H1 (cell line): Measurements from ENCODE around the gene APBA2. TPM values are rescaled to one million over a fixed set of nuclear protein-coding genes. Genes with fewer than 3 reads are reported as not detected.

Source experiments
- BACH1 ChIP-seq: IDR thresholded peaks from 2 replicates; pipeline ENCODE4 v1.6.1; 2012; ENCODE audit warnings: low read length, improper control_type of control experiment
- HDAC2 ChIP-seq, 2 experiments: fragments of 300-600 bp in 1 of 2; sonication (generic) in 1 of 2; IDR thresholded peaks; 2 replicates each; pipeline ENCODE4 v1.6.1; 2011 to 2012; ENCODE audit warnings: low read depth in 2 of 2, low read length in 2 of 2, mild to moderate bottlenecking in 2 of 2, moderate library complexity in 2 of 2, borderline replicate concordance in 1 of 2, inconsistent platforms in 1 of 2
- TCF12 ChIP-seq: IDR thresholded peaks from 2 replicates; pipeline ENCODE4 v1.6.1; 2011; ENCODE audit warnings: low read depth, mild to moderate bottlenecking, low read length
- polyA plus RNA-seq, 7 experiments: library from polyadenylated mRNA; depleted of rRNA in 3 of 7; stranded (reverse) in 5 of 7; unstranded in 2 of 7; fragments of >200 nt in 5 of 7; fragments of 200-250 nt in 2 of 7; gene quantifications; 1 replicate in 5 of 7; 2 replicates in 1 of 7; 4 replicates in 1 of 7; pipeline versions ENCODE4 v1.2.1 to v1.2.3, GENCODE V29; 2011 to 2013; ENCODE audit warnings: missing spikeins in 2 of 7, mixed read lengths in 2 of 7
- total RNA-seq: library from RNA; stranded (reverse); fragmentation: NEBNext Ultra II Directional; extraction: Animal tissue kit (Norgen Biotek cat#: 25700); gene quantifications from 2 replicates; pipeline ENCODE4 v1.2.1, GENCODE V29; 2021

Gene APBA2
- total and polyA plus RNA-seq, 2 of the 8 experiments (the other 6 are each of a cell fraction or from before 2014, with no cell fraction given): 15.5 to 19.0 TPM

DNA sequence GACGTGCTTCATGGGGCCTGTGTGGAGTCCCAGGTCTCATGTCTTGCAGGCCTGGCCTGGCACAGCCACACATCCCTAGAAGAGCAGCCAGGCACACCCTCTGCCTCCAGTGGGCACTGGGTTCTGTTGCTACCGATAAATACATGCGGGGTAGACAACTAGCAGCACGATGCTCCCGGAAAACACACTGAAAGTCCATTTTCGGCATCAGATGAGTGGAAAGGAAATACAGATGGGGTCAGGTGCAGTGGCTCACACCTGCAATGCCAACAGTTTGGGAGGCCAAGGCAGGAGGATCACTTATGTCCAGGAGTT is 218.7 kb downstream of the APBA2 start (continued):
- no peak for TF ChIP-seq TCF12
- TF ChIP-seq BACH1: no peak
- TF ChIP-seq HDAC2 (IDR thresholded peaks at IDR 0.05; ENCODE audit: borderline replicate concordance in 1 of 2, low read depth in 2 of 2, low read length in 2 of 2): no peak
- TF ChIP-seq, all 59 proteins: peak for 0
